GM12878 (cell line): Measurements from ENCODE around the gene ATP2C1. TPM values are rescaled to one million over a fixed set of nuclear protein-coding genes. Genes with fewer than 3 reads are reported as not detected.

Source experiments
- ASH2L ChIP-seq: fragments of 300-600, 200-600 bp; sonication (generic); IDR thresholded peaks from 2 replicates; pipeline ENCODE4 v1.6.1; 2017; ENCODE audit warnings: low read depth, mild to moderate bottlenecking, borderline replicate concordance
- CHD4 ChIP-seq: fragments of 200-600 bp; sonication (generic); IDR thresholded peaks from 2 replicates; pipeline ENCODE4 v1.6.1; 2016; ENCODE audit warnings: mild to moderate bottlenecking
- MEF2A ChIP-seq: IDR thresholded peaks from 2 replicates; pipeline ENCODE4 v1.6.1; 2011; ENCODE audit warnings: low read depth, mild to moderate bottlenecking, low read length, moderate library complexity; ENCODE audit not compliant: insufficient read depth
- MEF2B ChIP-seq: fragments of 450-650 bp; IDR thresholded peaks from 2 replicates; pipeline ENCODE4 v1.6.1; 2018; ENCODE audit warnings: mild to moderate bottlenecking, moderate library complexity; ENCODE audit not compliant: partially characterized antibody, poor library complexity, severe bottlenecking
- NBN ChIP-seq: fragments of 450-650 bp; IDR thresholded peaks from 2 replicates; pipeline ENCODE4 v1.6.1; 2016
- TAF1 ChIP-seq: IDR thresholded peaks from 2 replicates; pipeline ENCODE4 v1.6.1; 2011; ENCODE audit warnings: mild to moderate bottlenecking, low read depth, low read length, borderline replicate concordance
- polyA plus RNA-seq, 11 experiments: library from polyadenylated mRNA; depleted of rRNA in 4 of 11; unstranded in 6 of 11; stranded (reverse) in 5 of 11; fragments of >200 nt; fragmentation: Nextera tagmentation in 4 of 11; fragmentation: Illumina TruSeq in 1 of 11; extraction: Ambion mirVana in 4 of 11; extraction: Trizol in 1 of 11; gene quantifications; 1 replicate in 1 of 11; 2 replicates in 10 of 11; pipeline versions ENCODE4 v1.2.1 to v1.2.3, GENCODE V29; 2011 to 2016; ENCODE audit warnings: inconsistent platforms in 2 of 11, missing spikeins in 2 of 11, low read depth in 1 of 11
- total RNA-seq, 4 experiments: library from RNA; depleted of rRNA in 3 of 4; stranded (reverse); fragments of >200 nt in 3 of 4; fragmentation: Illumina TruSeq in 1 of 4; extraction: Trizol in 1 of 4; gene quantifications; 2 replicates each; pipeline versions ENCODE4 v1.2.1 to v1.2.3, GENCODE V29; 2013 to 2021
- TF ChIP-seq, protein P1 (sequence below): fragments of 450-650 bp; IDR thresholded peaks from 2 replicates; pipeline ENCODE4 v1.6.1; 2017; ENCODE audit warnings: mild to moderate bottlenecking, moderate library complexity
- TF ChIP-seq, protein P2 (sequence below): fragments of 150-350 bp; IDR thresholded peaks from 2 replicates; pipeline ENCODE4 v1.6.1; 2014; ENCODE audit warnings: mild to moderate bottlenecking, low read depth, low read length
- TF ChIP-seq, protein P3 (sequence below): fragments of 450-650 bp; IDR thresholded peaks from 2 replicates; pipeline ENCODE4 v1.6.1; 2016; ENCODE audit warnings: mild to moderate bottlenecking

The ATP2C1 gene
- total and polyA plus RNA-seq, 10 of the 15 experiments (the other 5 are each of a cell fraction or from before 2014, with no cell fraction given), result 20.6 to 116 (median 55.1) TPM

DNA sequence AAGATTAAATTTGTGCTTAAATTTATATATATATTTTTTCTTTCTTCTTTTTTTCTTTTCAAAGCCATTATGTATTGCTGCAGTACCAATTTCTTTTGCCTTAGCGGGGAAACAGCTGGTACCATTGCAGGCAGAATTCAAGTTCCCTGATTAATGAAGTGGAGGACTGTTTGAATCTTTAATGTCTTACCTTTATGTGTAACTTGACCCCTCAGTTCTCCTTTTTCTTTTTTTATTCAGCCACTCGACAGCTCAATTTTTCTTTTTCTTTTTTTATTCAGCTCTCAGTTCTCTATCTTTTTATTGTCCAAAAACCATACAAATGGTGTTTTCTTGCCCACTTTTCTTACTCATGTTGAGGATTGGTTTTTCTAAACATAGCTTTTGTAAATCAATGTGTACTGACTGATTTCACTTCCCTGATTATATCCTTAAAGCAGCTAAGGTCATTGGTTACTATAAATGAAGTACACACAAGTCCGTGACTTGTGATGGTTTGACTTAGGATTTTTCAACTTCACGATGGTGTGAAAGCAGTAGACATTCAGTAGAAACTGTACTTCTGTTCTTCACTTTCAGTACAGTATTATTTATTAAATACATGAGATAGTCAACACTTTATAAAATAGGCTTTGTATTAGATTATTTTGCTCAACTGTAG, 22.8 kb downstream of the ATP2C1 start (continued):
- TF ChIP-seq, protein P1, sequence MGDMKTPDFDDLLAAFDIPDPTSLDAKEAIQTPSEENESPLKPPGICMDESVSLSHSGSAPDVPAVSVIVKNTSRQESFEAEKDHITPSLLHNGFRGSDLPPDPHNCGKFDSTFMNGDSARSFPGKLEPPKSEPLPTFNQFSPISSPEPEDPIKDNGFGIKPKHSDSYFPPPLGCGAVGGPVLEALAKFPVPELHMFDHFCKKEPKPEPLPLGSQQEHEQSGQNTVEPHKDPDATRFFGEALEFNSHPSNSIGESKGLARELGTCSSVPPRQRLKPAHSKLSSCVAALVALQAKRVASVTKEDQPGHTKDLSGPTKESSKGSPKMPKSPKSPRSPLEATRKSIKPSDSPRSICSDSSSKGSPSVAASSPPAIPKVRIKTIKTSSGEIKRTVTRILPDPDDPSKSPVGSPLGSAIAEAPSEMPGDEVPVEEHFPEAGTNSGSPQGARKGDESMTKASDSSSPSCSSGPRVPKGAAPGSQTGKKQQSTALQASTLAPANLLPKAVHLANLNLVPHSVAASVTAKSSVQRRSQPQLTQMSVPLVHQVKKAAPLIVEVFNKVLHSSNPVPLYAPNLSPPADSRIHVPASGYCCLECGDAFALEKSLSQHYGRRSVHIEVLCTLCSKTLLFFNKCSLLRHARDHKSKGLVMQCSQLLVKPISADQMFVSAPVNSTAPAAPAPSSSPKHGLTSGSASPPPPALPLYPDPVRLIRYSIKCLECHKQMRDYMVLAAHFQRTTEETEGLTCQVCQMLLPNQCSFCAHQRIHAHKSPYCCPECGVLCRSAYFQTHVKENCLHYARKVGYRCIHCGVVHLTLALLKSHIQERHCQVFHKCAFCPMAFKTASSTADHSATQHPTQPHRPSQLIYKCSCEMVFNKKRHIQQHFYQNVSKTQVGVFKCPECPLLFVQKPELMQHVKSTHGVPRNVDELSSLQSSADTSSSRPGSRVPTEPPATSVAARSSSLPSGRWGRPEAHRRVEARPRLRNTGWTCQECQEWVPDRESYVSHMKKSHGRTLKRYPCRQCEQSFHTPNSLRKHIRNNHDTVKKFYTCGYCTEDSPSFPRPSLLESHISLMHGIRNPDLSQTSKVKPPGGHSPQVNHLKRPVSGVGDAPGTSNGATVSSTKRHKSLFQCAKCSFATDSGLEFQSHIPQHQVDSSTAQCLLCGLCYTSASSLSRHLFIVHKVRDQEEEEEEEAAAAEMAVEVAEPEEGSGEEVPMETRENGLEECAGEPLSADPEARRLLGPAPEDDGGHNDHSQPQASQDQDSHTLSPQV, result no peak
- TF ChIP-seq CHD4, result no peak
- TF ChIP-seq ASH2L, result no peak
- peak; percentile 81 for TF ChIP-seq MEF2B
- no peak for TF ChIP-seq NBN
- TF ChIP-seq, protein P2, sequence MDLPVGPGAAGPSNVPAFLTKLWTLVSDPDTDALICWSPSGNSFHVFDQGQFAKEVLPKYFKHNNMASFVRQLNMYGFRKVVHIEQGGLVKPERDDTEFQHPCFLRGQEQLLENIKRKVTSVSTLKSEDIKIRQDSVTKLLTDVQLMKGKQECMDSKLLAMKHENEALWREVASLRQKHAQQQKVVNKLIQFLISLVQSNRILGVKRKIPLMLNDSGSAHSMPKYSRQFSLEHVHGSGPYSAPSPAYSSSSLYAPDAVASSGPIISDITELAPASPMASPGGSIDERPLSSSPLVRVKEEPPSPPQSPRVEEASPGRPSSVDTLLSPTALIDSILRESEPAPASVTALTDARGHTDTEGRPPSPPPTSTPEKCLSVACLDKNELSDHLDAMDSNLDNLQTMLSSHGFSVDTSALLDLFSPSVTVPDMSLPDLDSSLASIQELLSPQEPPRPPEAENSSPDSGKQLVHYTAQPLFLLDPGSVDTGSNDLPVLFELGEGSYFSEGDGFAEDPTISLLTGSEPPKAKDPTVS, result no peak
- TF ChIP-seq MEF2A, result peak; percentile 41; the same call in 1 of the 2 replicates
- TF ChIP-seq TAF1, result no peak
- TF ChIP-seq, protein P3, sequence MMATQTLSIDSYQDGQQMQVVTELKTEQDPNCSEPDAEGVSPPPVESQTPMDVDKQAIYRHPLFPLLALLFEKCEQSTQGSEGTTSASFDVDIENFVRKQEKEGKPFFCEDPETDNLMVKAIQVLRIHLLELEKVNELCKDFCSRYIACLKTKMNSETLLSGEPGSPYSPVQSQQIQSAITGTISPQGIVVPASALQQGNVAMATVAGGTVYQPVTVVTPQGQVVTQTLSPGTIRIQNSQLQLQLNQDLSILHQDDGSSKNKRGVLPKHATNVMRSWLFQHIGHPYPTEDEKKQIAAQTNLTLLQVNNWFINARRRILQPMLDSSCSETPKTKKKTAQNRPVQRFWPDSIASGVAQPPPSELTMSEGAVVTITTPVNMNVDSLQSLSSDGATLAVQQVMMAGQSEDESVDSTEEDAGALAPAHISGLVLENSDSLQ, result no peak
